Measurements from ENCODE around the gene PTPN14. TPM values are rescaled to one million over a fixed set of nuclear protein-coding genes. Genes with fewer than 3 reads are reported as not detected.

PTPN14 gene
- total RNA-seq, 1 experiment from 2014 or later = 243 TPM

- no TSS peak for BruUV-seq (replicated peaks)
- Mint-ChIP-seq H3K36me3 (ENCODE audit: insufficient read depth, unreplicated experiment) (no peaks in the 10 kb centered on the region), H3K4me1 (ENCODE audit: insufficient read depth, unreplicated experiment) (peaks cover 10% of the 10 kb centered on the region), H3K27ac (ENCODE audit: low read depth, unreplicated experiment) (no peak overlapping the region), H3K27me3 (ENCODE audit: insufficient read depth, unreplicated experiment) (no peaks in the 10 kb centered on the region), H3K9me3 (ENCODE audit: unreplicated experiment) (no peaks in the 10 kb centered on the region), H3K4me3 (ENCODE audit: unreplicated experiment) (no peak overlapping the region)
- no peak for TF ChIP-seq CTCF (IDR thresholded peaks at IDR 0.05; ENCODE audit: unreplicated experiment)
- no peak for DNase-seq (ENCODE audit: unreplicated experiment)
- POLR2A ChIA-PET = interaction anchor here (0.6 to 27.9 kb wide), 4 partner anchors 29 to 256 kb away, joined by 3 to 2189 read pairs (median 10); partner anchors contain the start of gene PTPN14
- CTCF ChIA-PET = interaction anchor here (0.6 to 21.4 kb wide), 12 partner anchors 14 to 1458 kb away, joined by 3 to 958 read pairs (median 7); partner anchors contain the start of genes CENPF and PTPN14
- intact Hi-C loops (cut with micrococcal nuclease) = no loop called here
Observed at GRCh38 chr1:214588963-214589597, 37.7 kb upstream of the PTPN14 start.

GRCh38 chr1:214587165-214587564 lies 35.8 kb upstream of the PTPN14 start:
- Mint-ChIP-seq H3K9me3 (ENCODE audit: unreplicated experiment) (no peaks in the 10 kb centered on the region), H3K4me1 (ENCODE audit: insufficient read depth, unreplicated experiment) (peaks cover 24% of the 10 kb centered on the region), H3K27me3 (ENCODE audit: insufficient read depth, unreplicated experiment) (no peaks in the 10 kb centered on the region), H3K36me3 (ENCODE audit: insufficient read depth, unreplicated experiment) (no peaks in the 10 kb centered on the region), H3K4me3 (ENCODE audit: unreplicated experiment) (no peak overlapping the region), H3K27ac (ENCODE audit: low read depth, unreplicated experiment) (no peak overlapping the region)
- ChIA-PET POLR2A (interaction anchor here (0.6 to 27.9 kb wide), 10 partner anchors 11 to 981 kb away, joined by 3 to 2189 read pairs (median 6); partner anchors contain the start of genes CENPF and PTPN14), CTCF (interaction anchor here (0.6 to 21.4 kb wide), 31 partner anchors 13 to 1464 kb away, joined by 3 to 958 read pairs (median 5); partner anchors contain the start of genes CENPF and PTPN14)
- intact Hi-C loops (cut with micrococcal nuclease) = no loop called here
- no peak for DNase-seq (ENCODE audit: unreplicated experiment)
- BruUV-seq (replicated peaks) = no TSS peak
- no peak for TF ChIP-seq CTCF (IDR thresholded peaks at IDR 0.05; ENCODE audit: unreplicated experiment)

- intact Hi-C loops (cut with micrococcal nuclease) = no loop called here
- Mint-ChIP-seq H3K36me3 (ENCODE audit: insufficient read depth, unreplicated experiment) (no peaks in the 10 kb centered on the region), H3K4me1 (ENCODE audit: insufficient read depth, unreplicated experiment) (peaks cover 30% of the 10 kb centered on the region), H3K4me3 (ENCODE audit: unreplicated experiment) (no peak overlapping the region), H3K9me3 (ENCODE audit: unreplicated experiment) (no peaks in the 10 kb centered on the region), H3K27me3 (ENCODE audit: insufficient read depth, unreplicated experiment) (no peaks in the 10 kb centered on the region), H3K27ac (ENCODE audit: low read depth, unreplicated experiment) (no peak overlapping the region)
- BruUV-seq (replicated peaks) = no TSS peak
- no peak for TF ChIP-seq CTCF (IDR thresholded peaks at IDR 0.05; ENCODE audit: unreplicated experiment)
- DNase-seq (ENCODE audit: unreplicated experiment) = no peak
- ChIA-PET CTCF (interaction anchor here (0.6 to 21.4 kb wide), 36 partner anchors 7 to 882 kb away, joined by 3 to 958 read pairs (median 23); partner anchors contain the start of genes CENPF and PTPN14), POLR2A (interaction anchor here (0.6 to 27.9 kb wide), 10 partner anchors 16 to 259 kb away, joined by 3 to 2189 read pairs (median 10); partner anchors contain the start of genes CENPF and PTPN14)
Observed at GRCh38 chr1:214586621-214587020, 35.2 kb upstream of the PTPN14 start.

Measured in MCF 10A (cell line).